ENCODE measurements around the gene ARHGEF19. TPM values are rescaled to one million over a fixed set of nuclear protein-coding genes. Genes with fewer than 3 reads are reported as not detected.
A peak's percentile ranks its signal among the peaks of the same experiment; 100 is the strongest.

ARHGEF19 gene
- total and polyA plus RNA-seq, 9 of the 15 experiments (the other 6 are each of a cell fraction or from before 2014, with no cell fraction given) = 0.73 to 21.0 (median 5.2) TPM

DNA sequence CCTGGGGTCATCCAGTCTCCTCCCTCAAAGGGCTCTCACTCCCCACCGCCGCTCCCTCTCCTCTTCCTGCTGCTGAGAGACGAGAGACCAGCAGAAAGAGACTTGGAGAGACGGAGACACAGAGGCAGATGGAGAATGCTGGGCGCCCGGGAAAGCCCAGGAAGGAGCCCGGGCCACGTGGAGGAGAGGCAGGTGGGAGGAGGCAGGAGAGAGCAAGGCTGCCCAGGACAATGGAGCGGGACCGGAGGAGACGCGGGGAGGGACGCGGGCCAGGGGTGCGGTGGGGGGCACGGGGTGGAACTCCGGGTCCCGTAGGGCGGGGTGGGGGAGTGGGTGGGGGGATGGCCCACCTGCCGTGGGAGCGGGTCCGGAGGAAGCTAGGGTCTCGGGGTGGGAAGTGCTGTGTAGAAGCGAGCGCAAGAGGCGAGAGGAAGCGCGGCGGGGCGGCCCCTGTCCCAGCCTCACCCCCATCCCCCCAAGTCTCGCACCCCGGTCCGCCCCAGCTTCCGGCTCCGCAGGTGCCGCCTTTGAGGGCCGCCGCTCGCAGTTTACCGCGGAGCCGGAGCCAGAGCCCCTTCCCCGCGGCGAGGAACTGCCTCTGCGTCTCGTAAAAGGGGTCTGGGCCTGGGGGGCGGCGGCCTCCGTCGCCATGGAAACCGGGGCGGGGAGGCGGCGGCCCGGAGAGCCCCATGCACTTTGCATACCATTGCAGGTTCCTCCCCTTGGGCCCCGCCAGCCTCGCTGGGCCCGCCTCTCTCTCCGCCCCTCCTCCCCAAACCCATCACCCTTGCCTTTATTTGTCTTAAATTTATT is 44.9 kb downstream of the ARHGEF19 start (continued):
- 0 out of 2 replicates have a peak, but pooled peaks have one; percentile 23 for TF ChIP-seq ETS1 (conservative IDR thresholded peaks at IDR 0.05; ENCODE audit: control insufficient read depth, low read depth, low read length)
- peak; percentile 54 for TF ChIP-seq POLR2A (conservative IDR thresholded peaks at IDR 0.05)
- peak; percentile 70 for TF ChIP-seq RBFOX2 (IDR thresholded peaks at IDR 0.05; ENCODE audit: low read depth, low read length)
- TF ChIP-seq SUPT5H (IDR thresholded peaks at IDR 0.05) = 0 out of 2 replicates have a peak, but pooled peaks have one; percentile 37

DNA sequence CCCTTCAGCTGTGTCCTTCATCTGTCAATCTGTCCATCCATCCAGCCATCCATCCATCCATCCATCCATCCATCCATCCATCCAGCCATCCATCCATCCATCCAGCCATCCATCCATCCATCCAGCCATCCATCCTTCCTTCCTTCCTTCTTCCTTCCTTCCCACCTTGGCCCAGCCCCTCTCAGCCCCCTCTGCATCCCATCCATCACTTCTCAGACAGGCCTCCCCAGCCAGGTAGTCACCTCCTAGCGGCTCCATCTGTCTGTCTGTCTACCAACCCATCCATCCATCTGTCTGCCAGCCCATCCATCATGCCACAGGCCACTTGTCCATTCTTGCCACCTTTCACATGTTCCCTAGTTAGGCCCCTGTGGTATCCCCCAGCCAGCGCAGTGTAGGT is 46.3 kb downstream of the ARHGEF19 start:
- in situ Hi-C loops (cut with MboI) = no loop called here
- no peak for DNase-seq (ENCODE audit: extremely low read depth in 1 of 4, low spot score in 3 of 4)
- H2AFZ ChIP-seq (ENCODE audit: low read depth, low read length) = no peak overlapping the region
- H3K4me2 ChIP-seq (ENCODE audit: insufficient read depth, low read length) = no peak overlapping the region
- H3K36me3 ChIP-seq (ENCODE audit: control insufficient read depth, insufficient read depth, low read length) = no peaks in the 10 kb centered on the region
- ChIA-PET POLR2A (interaction anchor here (0.8 to 5.5 kb wide), 2 partner anchors 10 to 21 kb away, joined by 3 to 38 read pairs; partner anchors contain the start of gene EPHA2), CTCF (ENCODE audit: low intra/inter-chr PET ratio) (no interaction called here)
- H3K79me2 ChIP-seq (ENCODE audit: control insufficient read depth, insufficient read depth, low read length) = no peaks in the 10 kb centered on the region
- H3K9ac ChIP-seq (ENCODE audit: insufficient read depth in 1 of 2, low read depth in 2 of 2, low read length in 2 of 2) = no peak overlapping the region
- no peaks in the 10 kb centered on the region for H3K27me3 ChIP-seq (ENCODE audit: control insufficient read depth in 2 of 2, insufficient read depth in 2 of 2, low read length in 2 of 2)
- no peak for FAIRE-seq
- no peaks in the 10 kb centered on the region for H3K9me3 ChIP-seq (replicated peaks; ENCODE audit: control insufficient read depth, insufficient read depth, low read depth, low read length)
- H3K27ac ChIP-seq (ENCODE audit: extremely low read depth, low read depth, low read length) = no peak overlapping the region
- H4K20me1 ChIP-seq (replicated peaks; ENCODE audit: control insufficient read depth, insufficient read depth, low read length) = no peaks in the 10 kb centered on the region
- H3K9me1 ChIP-seq (ENCODE audit: control insufficient read depth, insufficient read depth, low read length) = no peaks in the 10 kb centered on the region
- peaks cover 31 to 49% of the 10 kb centered on the region in 2 experiments for H3K4me1 ChIP-seq (replicated peaks in 1 of 2; ENCODE audit: control insufficient read depth in 2 of 2, insufficient read depth in 2 of 2, low read length in 2 of 2)
- no TSS peak for BruUV-seq (replicated peaks)
- intact Hi-C loops (cut with micrococcal nuclease) = no loop called here
- ATAC-seq = no peak
- 50% methylated on average over 2 of the region's 2 CpGs for WGBS (ENCODE audit: insufficient coverage, low coverage, missing lambda C conversion rate)
- H3K4me3 ChIP-seq = no peak overlapping the region
- TF ChIP-seq PBX2 (CRISPR knock-in tag; IDR thresholded peaks at IDR 0.05; ENCODE audit: low read depth) (no peak), PBX2 (tag; conservative IDR thresholded peaks at IDR 0.05; ENCODE audit: low read depth) (peak; percentile 51; the same call in 1 of the 2 replicates), SNIP1 (IDR thresholded peaks at IDR 0.05; ENCODE audit: low read depth) (no peak), ZNF280A (IDR thresholded peaks at IDR 0.05; ENCODE audit: low read depth, partially characterized antibody) (no peak), XRCC3 (IDR thresholded peaks at IDR 0.05) (no peak), MBD2 (IDR thresholded peaks at IDR 0.05; ENCODE audit: borderline replicate concordance, low read depth) (no peak), MEIS2 (IDR thresholded peaks at IDR 0.05; ENCODE audit: partially characterized antibody) (peak; percentile 72)
- TF ChIP-seq, protein P1, sequence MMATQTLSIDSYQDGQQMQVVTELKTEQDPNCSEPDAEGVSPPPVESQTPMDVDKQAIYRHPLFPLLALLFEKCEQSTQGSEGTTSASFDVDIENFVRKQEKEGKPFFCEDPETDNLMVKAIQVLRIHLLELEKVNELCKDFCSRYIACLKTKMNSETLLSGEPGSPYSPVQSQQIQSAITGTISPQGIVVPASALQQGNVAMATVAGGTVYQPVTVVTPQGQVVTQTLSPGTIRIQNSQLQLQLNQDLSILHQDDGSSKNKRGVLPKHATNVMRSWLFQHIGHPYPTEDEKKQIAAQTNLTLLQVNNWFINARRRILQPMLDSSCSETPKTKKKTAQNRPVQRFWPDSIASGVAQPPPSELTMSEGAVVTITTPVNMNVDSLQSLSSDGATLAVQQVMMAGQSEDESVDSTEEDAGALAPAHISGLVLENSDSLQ (IDR thresholded peaks at IDR 0.05) = peak; percentile 64

Measured in K562 (cell line).